Ecto neural progenitor cell (in vitro differentiated cells): Measurements from ENCODE around the gene CRABP2.
A peak's percentile ranks its signal among the peaks of the same experiment; 100 is the strongest.

Source experiments
- DNase-seq: peaks from one replicate; pipeline ENCODE4 v3.0.0-alpha.2; 2018; ENCODE audit warnings: low spot score

Gene CRABP2

GRCh38 chr1:156705321-156705917, at the start of gene CRABP2:
Gene CRABP2 (minus strand): TSS chr1:156705583. CDS start chr1:156705446, 137 bp downstream.
- DNase-seq: no peak

- DNase-seq: no peak
These were observed 48.8 kb upstream of the CRABP2 start for GRCh38 chr1:156754219-156754618.

GRCh38 chr1:156752843-156753482, 47.6 kb upstream of the CRABP2 start:
- DNase-seq: no peak

GRCh38 chr1:156751757-156752481, 46.5 kb upstream of the CRABP2 start:
- peak; percentile 97 for DNase-seq

- no peak for DNase-seq
These were observed 46.0 kb upstream of the CRABP2 start, which contains the start of gene HDGF for GRCh38 chr1:156751451-156751756. Gene HDGF (minus strand): TSS chr1:156751675. CDS start chr1:156751429, 246 bp downstream.

- DNase-seq: peak; percentile 77
These were observed 45.5 kb upstream of the CRABP2 start for GRCh38 chr1:156750711-156751450.

- DNase-seq: no peak
These were observed 44.8 kb upstream of the CRABP2 start for GRCh38 chr1:156750191-156750672.

GRCh38 chr1:156749419-156750118, 44.2 kb upstream of the CRABP2 start:
- DNase-seq: no peak

GRCh38 chr1:156748670-156749418, 43.5 kb upstream of the CRABP2 start:
- no peak for DNase-seq

GRCh38 chr1:156747742-156748669, 42.6 kb upstream of the CRABP2 start:
- DNase-seq: no peak

- peak; percentile 94 for DNase-seq
These were observed 41.6 kb upstream of the CRABP2 start for GRCh38 chr1:156746728-156747631.

GRCh38 chr1:156746406-156746727, 41.0 kb upstream of the CRABP2 start:
- no peak for DNase-seq

- no peak for DNase-seq
These were observed 40.5 kb upstream of the CRABP2 start for GRCh38 chr1:156745881-156746280.

- no peak for DNase-seq
These were observed 39.5 kb upstream of the CRABP2 start for GRCh38 chr1:156744786-156745419.

GRCh38 chr1:156744344-156744743, 39.0 kb upstream of the CRABP2 start:
- DNase-seq: no peak

- no peak for DNase-seq
These were observed 38.3 kb upstream of the CRABP2 start for GRCh38 chr1:156743367-156744302.

GRCh38 chr1:156742801-156743200, 37.4 kb upstream of the CRABP2 start:
- DNase-seq: no peak
